Measurements from ENCODE around the gene ITM2A.

ITM2A gene

GRCh38 chrX:79330022-79330421 is 37.1 kb downstream of the ITM2A start:
- H3K4me3 ChIP-seq (ENCODE audit: control insufficient read depth, low read depth, low read length): no peak overlapping the region
- DNase-seq (ENCODE audit: low read depth): no peak
- no peak for TF ChIP-seq CTCF (conservative IDR thresholded peaks at IDR 0.05; ENCODE audit: control insufficient read depth, insufficient read depth, low read depth, low read length)

- no peak for DNase-seq (ENCODE audit: low read depth)
- no peak overlapping the region for H3K4me3 ChIP-seq (ENCODE audit: control insufficient read depth, low read depth, low read length)
Observed at GRCh38 chrX:79325263-79325958, 41.7 kb downstream of the ITM2A start.

More at GRCh38 chrX:79325263-79325958, 41.7 kb downstream of the ITM2A start:
- no peak for TF ChIP-seq CTCF (conservative IDR thresholded peaks at IDR 0.05; ENCODE audit: control insufficient read depth, insufficient read depth, low read depth, low read length)
